Hematopoietic multipotent progenitor cell treated with erythropoietin and hydrocortisone succinate and interleukin-3 and kit ligand, for 6 days (in vitro differentiated cells): ENCODE measurements around the gene OR7G2.

ENCODE experiments used
- DNase-seq: peaks from one replicate; pipeline ENCODE4 v3.0.0-alpha.2; 2015

OR7G2 gene

DNA sequence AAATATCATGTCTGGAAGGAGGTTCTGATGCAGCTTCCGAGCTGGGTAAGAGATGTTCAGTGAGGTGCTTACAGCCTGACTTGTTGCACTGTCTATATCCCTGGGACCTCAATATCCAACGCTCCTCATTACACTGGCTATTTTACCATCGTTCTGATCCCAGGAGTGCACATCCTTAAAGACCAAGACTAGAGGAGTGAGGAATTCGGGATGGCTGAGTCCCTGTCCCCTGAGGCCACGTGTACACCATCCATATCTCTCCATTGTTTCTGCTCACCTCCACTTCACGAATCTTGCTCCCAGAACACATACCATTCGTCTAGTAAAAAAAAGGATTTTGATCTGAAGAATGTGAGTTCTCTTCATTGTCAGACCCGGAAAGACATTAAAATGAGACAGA, at the start of gene OR7G2:
OR7G2 (minus strand) TSS at position 101 of the 400 bp plus-strand sequence. CDS start 4,232 bp downstream, outside the sequence.
- no peak for DNase-seq

DNA sequence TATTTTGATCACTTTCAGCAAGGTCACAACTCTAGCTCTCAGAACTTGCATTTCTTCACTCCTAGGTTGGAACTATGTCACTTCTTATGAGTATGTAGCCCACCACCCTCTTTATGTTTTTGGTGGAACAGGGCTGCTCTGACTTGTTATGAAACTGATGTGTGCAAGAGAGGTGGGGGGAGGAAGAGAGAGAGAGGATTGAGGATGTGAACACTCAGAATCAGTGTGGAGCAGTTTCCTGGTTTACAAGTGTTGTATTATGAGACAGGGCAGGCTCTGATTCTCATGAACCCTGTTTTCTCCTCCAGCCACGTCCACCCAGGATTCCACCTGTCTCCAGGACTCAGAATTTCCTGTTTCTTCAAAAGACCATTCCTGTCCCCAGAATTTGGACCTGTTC, 49.0 kb upstream of the OR7G2 start:
- no peak for DNase-seq

GRCh38 chr19:9155591-9155990, 48.3 kb upstream of the OR7G2 start:
- no peak for DNase-seq

- no peak for DNase-seq
These were observed 44.1 kb upstream of the OR7G2 start for GRCh38 chr19:9151367-9151766.

GRCh38 chr19:9150650-9151049, 43.4 kb upstream of the OR7G2 start:
- no peak for DNase-seq

- no peak for DNase-seq
These were observed 42.7 kb upstream of the OR7G2 start for GRCh38 chr19:9149997-9150396.

- DNase-seq = no peak
These were observed 41.4 kb upstream of the OR7G2 start for GRCh38 chr19:9148697-9149096.

- no peak for DNase-seq
These were observed 39.6 kb upstream of the OR7G2 start for GRCh38 chr19:9146882-9147281.

- peak; percentile 45 for DNase-seq
These were observed 37.6 kb upstream of the OR7G2 start for GRCh38 chr19:9144920-9145319.

DNA sequence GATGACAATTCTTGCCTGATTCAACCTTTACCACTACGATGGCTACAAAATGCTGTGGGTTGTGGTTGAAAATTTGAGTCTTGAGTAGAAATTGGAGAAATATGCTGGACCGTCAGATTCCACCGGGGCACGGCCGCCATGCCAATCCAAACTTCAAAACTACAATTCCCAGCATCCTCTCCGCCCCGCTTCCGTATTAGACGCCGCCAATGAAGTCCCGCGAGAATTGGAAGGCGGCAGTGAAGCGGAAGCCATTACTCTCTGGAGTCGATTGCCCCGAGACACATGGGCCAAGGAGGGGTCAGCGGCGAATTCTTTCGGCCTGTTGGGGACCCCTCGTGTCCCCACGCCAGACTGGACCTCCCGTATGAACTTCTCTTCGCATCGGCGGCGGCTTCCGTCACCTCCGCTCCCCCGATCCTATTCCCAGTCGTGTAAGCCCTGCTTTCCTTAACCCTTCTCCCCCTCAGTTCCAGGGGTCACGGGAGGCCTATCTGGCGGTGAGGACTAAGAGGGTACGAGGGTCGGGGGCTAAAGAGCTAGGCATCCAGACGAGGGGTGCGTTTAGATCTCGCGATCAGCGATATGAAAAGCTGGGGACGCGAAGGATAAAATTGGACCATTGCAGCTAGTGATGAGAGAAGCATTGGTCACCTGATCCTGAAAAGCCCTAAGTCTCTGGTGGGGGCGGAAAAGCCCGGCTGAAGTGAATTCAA, 33.0 kb upstream of the OR7G2 start, which contains the start of gene ZNF317:
ZNF317 (plus strand) TSS at position 239 of the 716 bp plus-strand sequence. CDS start 15,620 bp downstream, outside the sequence.
- DNase-seq = peak; percentile 98

- DNase-seq = peak; percentile 9
These were observed 32.4 kb upstream of the OR7G2 start for GRCh38 chr19:9139609-9140158.

DNA sequence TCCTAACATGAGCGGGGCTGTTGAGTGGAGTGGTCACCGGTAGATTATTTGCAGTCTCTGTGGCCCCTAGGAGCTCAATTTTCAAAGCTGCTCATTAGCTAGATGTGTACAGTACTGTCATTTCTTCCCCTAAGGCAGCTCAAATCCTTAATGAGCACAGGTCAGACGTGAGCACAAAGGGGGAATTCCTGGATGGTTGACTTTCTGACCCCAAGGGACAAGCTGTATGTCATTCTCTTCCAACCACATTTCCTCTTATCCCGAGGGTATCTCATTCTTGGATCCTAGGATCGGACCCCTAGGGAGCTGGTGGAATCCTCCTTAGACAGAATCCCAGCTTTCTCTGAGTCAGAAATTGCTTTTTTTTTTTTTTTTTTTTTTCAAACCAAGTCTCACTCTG, 25.1 kb upstream of the OR7G2 start:
- no peak for DNase-seq

- no peak for DNase-seq
These were observed 23.7 kb upstream of the OR7G2 start for GRCh38 chr19:9130965-9131364.

DNA sequence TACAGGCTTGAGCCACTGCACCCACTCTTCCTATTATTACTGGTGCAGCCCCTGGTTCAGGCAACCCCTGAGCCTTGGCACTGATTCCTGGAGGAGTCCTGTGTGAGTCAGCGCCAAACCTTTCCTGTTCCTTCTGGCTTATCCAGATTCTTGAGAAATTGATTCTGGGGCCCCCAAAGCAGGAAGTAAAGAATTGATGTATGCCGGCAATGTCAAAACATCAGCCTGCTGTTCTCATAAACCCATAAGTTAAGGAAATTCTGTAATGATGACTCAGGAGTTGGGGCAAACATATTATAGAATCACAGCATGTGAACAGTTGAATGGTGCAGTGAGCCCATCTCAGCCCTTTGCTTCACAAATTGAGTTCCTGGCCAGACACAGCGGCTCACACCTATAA, 20.9 kb upstream of the OR7G2 start:
- DNase-seq = no peak

GRCh38 chr19:9126900-9127405, 19.7 kb upstream of the OR7G2 start, which contains the start of gene OR7G3:
Gene OR7G3 (minus strand): TSS chr19:9126950. CDS start chr19:9126950, 0 bp downstream.
- no peak for DNase-seq

- DNase-seq = no peak
These were observed 9.3 kb upstream of the OR7G2 start for GRCh38 chr19:9116547-9116946.

DNA sequence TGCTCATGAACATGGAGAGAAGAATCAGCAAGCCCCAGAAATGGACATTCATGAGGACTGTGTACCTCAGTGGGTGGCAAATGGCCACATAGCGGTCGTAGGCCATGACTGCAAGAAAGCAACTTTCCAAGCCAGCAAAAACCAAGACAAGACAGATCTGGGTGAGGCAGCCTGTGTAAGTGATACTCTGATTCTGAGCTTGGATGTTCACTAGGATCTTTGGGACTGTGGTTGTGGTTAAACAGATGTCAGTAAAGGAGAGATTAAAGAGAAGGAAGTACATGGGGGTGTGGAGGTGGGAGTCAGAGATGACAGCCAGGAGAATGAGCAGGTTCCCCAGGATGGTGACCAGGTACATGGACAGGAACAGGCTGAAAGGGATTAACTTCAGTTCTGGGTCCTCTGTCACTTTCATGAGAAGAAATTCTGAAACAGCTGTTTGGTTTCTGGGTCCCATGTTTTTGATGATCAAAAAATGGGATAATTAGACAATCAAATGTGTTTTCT, 8.1 kb upstream of the OR7G2 start, which contains the start of gene OR7G1:
OR7G1 (minus strand) TSS at position 457 of the 507 bp plus-strand sequence; CDS start at position 457, 0 bp downstream.
- no peak for DNase-seq

DNA sequence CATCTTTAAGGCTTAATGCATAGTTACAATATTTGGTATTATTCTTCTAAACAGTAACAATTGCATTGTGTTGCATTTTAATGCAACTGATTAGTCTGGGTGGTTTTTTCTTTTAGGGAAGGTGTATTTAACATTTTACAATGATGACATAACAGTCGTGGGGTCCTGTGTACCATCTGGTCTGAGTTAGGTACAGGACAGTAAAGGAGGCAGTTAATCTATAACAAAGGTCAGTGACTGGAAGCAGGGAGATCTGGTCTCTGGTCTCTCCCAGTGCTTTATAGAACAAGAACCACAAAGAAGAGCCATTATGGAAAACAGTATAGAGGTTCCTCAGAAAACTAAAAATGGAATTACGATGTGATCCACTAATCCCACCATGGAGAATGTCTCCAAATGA, 2.7 kb upstream of the OR7G2 start:
- no peak for DNase-seq

DNA sequence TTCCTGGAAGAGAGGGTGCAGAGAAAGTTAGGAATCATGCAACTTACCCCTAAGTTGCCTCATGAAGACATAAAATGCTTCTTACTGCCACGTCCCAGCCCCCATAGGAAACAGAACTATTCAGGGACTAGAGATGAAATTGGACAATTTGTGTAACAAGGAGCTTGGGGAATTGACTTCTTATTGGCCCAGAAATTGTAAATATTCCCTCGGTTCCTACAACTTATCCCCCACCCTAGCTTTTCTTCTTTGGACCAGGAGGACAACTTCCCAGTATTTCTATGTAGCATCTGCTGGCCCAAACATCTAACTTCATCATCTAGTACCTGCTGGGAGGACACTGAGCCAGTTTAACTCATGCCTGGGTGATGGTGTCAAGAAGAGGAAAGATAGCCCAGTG, 20.5 kb downstream of the OR7G2 start, which contains the start of gene OR1M1:
OR1M1 (plus strand) TSS at position 301 of the 400 bp plus-strand sequence. CDS start 6,184 bp downstream, outside the sequence.
- DNase-seq = no peak

- DNase-seq = peak; percentile 27
These were observed 28.6 kb downstream of the OR7G2 start for GRCh38 chr19:9078651-9079050.

- DNase-seq = no peak
These were observed 30.4 kb downstream of the OR7G2 start for GRCh38 chr19:9076901-9077300.

- peak; percentile 98 for DNase-seq
These were observed 32.0 kb downstream of the OR7G2 start for GRCh38 chr19:9075064-9075949.

DNA sequence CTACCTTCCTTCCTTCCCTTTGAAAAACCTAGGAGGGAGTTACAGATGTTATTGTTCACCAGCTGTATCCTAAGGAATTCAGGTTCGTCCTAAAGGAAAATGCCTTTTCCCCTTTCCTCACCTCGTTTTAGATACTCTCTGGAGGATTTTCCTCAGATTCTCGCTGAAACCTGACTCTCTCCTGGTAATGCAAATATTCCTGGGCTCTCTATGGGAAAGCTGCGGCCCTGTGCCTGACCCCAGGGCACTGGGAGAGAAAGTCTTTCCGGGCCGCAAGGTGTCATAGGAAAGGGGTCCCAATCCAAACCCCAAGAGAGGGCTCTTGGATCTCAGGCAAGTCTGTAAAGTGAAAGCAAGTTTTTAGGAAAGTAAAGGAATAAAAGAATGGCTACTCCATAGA, 33.5 kb downstream of the OR7G2 start:
- no peak for DNase-seq
